ENCODE measurements around the gene KLF13.
A peak's percentile ranks its signal among the peaks of the same experiment; 100 is the strongest.

KLF13 gene

DNA sequence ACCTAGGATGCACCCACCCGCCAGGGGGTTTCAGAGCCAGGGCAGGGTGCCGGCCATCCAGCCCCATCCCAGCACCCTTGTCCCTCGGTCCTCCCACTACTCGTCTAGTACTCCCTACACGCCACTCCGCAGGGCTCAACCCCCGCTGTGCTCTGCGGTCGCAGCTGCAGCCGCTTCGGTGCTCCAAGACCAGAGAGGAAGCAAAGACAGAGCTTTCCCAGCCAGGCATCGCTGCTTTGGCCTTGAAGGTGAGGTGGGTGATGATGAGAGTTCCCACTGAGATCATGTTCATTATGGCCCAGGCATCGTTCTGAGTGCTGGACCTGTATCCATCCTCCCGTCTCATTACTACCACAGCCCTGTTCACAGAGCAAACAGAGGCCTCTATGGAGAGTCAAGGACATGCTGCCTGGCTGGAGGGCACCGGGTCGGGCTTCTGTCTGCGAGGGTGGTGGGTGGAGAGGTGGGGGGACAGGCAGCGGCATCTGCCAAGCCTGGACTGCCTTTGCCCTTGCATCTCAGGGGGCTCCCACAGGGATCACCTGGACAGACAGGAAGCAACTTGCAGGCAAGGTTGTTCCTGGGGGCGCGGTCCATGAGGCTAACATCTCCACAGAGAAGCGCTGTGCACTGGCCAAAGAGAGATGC is 66.9 kb downstream of the KLF13 start:
- no peak for TF ChIP-seq POLR2A (IDR thresholded peaks at IDR 0.05; ENCODE audit: low read depth, low read length)
- DNase-seq (ENCODE audit: insufficient read length, low spot score) (no peak), FAIRE-seq (no peak)

DNA sequence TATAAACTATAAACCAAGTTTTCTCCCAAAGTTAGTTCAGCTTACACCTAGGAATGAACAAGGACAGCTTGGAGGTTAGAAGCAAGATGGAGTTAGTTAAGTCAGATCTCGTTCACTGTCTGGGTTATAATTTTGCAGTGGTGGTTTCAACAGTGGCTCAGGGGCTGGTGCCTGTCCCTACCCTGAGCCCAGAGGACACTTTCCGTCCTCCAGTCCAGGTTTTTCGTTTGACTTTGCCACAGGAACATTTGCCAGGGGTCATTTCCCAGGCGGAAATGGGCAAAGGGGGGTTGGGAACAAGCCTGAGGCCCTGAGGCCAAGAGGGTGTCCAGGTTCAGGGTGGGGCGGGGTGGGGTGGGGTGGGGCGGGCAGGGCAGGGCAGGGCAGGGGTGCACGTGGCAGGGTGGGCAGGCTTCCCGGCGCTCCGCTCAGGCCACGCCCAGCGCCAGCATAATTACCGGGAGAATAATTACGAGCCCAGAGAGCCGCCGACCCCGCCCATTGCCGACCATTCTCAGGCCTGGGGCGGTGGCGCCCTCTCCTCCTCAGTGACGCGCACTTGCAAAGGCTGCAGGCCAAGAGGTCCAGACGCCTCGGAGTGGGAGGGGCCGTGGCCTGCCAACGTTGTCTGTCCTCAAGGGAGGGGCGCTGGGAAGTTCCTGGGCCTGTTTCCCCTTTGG is 70.4 kb downstream of the KLF13 start:
- DNase-seq (ENCODE audit: insufficient read length, low spot score) (peak; percentile 76), FAIRE-seq (no peak)
- no peak for TF ChIP-seq POLR2A (IDR thresholded peaks at IDR 0.05; ENCODE audit: low read depth, low read length)

DNA sequence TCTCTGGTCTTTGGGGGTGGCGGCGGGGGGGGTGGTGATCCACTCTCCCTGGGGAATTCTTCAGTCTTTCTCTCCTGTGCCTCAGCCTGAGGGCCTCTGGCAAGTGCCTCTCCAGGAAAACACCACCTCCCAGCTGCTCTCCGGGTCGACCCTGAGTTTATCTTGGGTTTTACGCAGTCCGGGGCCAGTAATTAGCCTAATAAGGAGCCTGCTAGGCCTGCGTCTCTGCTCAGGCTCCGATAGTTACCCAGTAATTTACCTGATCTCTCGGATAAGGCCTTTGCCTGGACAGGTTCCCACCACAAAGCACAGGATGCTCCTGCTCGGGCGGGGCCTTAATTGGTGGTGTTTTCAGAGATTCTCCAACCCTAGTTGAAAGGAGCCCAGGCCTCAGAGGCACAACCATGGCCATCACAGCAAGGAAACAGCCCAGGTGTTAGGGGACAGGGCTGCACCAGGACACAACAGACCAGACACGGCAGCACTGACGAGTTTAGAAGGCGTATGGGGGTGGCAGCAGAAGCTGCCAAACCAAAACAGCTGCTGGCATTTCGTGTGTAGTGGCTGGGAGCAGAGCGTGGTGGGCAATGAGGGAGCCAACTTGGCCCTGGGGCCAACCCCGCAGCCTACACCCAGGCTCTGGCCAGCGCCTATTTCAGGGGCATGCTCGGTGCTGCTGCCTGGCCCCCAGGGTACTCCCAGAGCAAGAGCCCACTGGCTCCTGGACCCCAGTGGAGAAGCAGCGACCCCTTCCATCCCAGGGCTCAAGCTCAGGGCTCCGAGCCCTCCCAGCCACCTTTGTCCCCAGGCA is 71.4 kb downstream of the KLF13 start:
- DNase-seq (ENCODE audit: insufficient read length, low spot score) (no peak), FAIRE-seq (no peak)
- TF ChIP-seq POLR2A (IDR thresholded peaks at IDR 0.05; ENCODE audit: low read depth, low read length), result no peak

DNA sequence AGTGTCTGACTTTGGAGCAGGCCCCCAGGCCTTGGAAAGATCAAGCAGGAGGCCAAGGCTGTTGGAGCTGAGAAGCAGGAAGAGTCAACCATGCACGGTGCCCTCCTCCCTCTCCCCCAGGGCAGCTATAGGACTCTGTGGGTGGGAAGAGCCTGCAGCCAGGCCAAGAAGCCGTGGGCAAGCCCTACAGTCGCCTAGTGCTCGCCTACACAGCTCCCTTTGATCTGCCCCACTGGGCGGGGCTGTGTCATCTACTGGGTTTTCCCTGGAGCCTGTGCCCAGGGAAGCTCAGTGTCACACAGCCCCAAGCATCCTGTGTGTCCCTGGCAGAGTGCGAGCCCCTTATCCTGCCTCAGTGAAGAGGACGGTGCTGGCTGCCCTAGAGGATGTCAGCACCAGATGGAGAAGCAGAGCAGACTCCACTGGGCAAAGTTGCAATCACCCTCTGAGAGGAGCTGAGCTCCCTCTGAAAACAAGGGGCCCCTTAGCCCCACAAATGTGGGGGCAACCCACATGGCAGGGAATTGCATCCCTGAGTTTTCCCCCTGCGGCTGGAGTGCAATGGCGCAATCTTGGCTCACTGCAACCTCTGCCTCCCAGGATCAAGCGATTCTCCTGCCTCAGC is 72.2 kb downstream of the KLF13 start:
- no peak for TF ChIP-seq POLR2A (IDR thresholded peaks at IDR 0.05; ENCODE audit: low read depth, low read length)
- no peak for FAIRE-seq

DNA sequence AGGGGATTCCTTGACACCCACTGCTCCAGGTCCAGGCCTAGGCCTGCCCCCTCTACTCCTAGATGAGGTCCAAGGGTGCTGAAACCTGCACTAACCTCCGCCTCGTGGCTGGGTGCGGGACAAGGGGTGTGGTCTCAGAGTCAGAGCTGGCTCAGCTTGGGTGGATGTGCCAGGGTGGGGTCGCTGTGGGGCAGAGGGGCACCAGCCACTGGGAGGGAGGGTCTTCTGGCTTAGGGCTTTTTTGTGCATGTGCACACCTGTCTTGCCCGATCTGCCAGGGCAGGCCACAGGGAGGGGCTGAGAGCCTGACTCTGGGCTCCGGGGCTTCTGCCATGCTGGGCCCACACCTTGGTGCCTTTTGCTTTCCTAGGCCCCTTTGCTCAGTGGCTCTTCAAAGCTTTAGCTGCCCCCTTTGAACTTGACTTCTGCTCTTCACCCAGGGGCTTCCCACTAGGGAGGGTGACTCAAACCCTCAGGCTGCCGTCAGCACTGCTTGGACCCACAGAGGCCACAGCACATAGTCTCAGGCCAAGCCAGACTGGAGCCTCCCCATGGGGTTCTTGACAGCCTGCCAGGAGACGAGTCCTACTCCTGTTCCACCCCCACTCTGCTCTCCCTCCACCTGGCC is 73.0 kb downstream of the KLF13 start:
- no peak for TF ChIP-seq POLR2A (IDR thresholded peaks at IDR 0.05; ENCODE audit: low read depth, low read length)
- FAIRE-seq (no peak), DNase-seq (ENCODE audit: insufficient read length, low spot score) (no peak)

More for the DNA sequence above, 72.2 kb downstream of the KLF13 start:
- no peak for DNase-seq (ENCODE audit: insufficient read length, low spot score)

DNA sequence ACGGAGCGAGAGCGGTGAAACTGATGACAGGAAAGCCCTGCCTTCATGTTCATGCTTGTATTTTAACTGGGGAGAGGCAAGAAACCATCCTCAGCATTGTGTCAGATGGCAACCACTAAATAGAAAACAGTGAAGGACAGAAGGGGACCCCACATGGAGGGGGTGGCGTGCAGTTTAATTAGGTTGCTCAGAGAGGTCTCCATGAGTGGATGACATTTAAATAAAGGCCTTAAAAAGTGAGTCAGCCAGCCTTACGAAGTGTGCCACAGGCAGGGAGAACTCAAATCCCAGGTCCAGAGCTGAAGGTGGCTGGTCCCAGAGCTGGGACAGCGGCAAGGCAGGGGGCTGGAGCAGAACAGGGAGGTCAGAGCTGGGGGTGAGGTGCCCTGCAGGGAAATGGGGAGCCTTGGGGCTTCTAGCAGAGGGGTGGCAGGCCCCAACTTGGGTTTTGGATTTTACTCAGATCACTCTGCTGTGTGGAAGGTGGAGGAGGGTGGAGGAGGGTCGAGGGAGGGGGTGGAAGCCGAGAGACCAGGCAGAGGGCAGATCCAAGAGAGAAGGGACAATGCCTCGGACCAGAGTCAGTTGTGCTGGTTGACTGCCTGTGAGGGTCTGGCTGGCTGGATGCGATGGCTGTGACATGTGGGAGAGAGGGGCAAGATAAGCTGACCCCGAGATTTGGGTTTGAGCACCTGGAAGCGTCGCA is 73.7 kb downstream of the KLF13 start:
- no peak for TF ChIP-seq POLR2A (IDR thresholded peaks at IDR 0.05; ENCODE audit: low read depth, low read length)
- DNase-seq (ENCODE audit: insufficient read length, low spot score) (no peak), FAIRE-seq (no peak)

DNA sequence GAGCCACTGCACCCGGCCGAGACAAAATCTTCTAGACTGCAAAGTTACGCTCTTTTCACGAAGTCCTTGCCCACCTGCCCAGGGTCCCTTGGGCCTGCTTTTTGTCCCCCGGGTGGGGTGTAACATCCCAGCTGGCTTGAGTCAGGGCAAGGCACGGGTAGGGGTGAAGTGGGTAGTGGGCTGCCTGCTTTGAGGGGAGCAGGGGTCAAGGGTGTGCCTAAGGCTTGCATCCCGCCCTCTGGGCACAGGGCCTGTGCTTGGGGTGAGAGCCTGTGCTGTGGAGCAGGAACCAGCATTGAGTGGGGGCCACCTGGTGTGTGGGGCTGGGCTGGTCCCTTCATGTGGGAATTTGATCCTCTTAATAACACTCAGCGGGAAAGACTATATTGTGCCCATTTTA is 74.6 kb downstream of the KLF13 start:
- TF ChIP-seq POLR2A (IDR thresholded peaks at IDR 0.05; ENCODE audit: low read depth, low read length), result no peak
- DNase-seq (ENCODE audit: insufficient read length, low spot score) (no peak), FAIRE-seq (no peak)

DNA sequence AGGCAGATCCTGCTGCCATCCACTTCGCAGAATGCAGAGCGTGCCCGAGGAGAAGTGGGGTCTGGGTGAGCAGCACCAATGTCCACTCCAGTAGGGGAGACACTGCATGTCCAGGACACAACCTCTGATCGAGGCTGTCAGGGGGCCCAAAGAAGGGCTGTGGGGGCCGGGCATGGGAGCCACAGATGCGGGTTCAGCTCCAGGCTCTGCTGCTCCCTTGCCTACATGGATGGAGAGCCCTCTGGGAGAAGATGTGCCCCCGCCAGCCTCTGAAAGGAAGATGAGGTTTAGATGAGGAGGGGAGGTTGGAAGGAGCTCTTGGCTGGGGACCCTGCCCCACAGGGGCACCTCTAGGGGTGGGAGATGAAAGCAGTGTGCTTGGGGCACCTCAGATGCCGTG is 75.4 kb downstream of the KLF13 start:
- TF ChIP-seq POLR2A (IDR thresholded peaks at IDR 0.05; ENCODE audit: low read depth, low read length), result no peak
- FAIRE-seq (no peak), DNase-seq (ENCODE audit: insufficient read length, low spot score) (no peak)

DNA sequence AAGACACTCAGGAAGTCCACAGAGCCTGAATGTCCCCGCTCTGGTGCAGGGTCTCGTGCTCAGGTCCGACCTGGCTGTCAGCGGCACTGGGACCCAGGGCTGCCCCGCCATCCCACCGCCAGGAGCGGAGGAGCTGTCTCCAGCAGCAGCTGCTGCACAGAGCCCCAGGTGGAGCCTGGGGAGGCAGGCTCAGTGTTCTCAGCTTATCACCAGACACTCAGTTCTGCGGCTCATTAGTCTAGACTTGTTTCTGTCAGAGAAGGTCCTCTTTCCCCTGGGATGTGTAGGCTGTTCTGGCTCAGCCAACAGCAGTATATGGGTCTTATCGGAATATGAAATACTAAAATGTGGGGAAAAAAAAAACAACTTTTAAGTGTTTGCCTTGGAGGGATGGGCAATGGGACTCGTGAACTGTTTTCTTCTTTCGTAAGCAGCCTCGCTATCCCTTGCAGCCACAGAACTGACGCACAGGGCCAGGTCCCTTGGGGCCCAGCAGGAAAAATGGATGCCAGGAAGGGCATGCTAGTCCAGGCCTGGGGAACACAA is 75.9 kb downstream of the KLF13 start:
- TF ChIP-seq POLR2A (IDR thresholded peaks at IDR 0.05; ENCODE audit: low read depth, low read length), result no peak
- FAIRE-seq (no peak), DNase-seq (ENCODE audit: insufficient read length, low spot score) (no peak)

DNA sequence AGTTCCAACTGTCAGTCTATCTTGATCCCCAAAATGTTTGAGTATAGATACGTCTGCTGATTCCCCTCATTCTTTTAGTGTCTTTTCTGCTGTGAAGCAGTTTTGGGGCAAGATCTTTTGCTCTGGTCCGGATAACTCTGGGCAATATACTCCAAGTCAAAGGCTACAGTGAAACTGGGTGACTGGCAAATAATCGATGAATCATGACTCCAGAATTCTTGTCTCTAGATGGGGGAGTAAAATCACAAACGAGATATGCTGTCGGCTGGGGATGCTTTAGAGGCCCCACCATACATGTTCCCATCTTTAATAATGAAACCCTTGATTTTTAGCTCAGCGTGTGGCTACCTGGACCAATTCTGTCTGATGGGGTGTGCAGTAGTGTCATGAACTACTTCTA is 76.5 kb downstream of the KLF13 start:
- DNase-seq (ENCODE audit: insufficient read length, low spot score) (no peak), FAIRE-seq (no peak)
- no peak for TF ChIP-seq POLR2A (IDR thresholded peaks at IDR 0.05; ENCODE audit: low read depth, low read length)

DNA sequence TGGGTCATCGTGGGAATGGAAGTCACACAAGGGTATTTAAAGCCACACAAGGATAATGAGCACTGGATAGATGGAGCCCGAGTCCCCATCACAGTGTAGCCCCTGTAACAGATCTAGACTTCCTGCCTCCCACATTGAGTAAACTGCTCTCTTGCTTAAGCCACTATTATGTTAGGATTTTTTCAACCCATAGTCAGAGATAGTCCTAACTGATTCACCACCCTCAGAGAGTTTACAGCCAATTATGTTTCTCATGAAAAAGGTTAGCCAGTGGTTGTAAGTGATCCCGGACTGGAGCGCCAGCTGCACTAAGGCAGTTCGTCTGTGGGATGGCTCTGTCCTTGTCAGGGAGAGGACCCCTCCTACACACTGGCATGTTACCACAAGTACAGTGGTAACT is 77.0 kb downstream of the KLF13 start:
- no peak for DNase-seq (ENCODE audit: insufficient read length, low spot score)
- TF ChIP-seq POLR2A (IDR thresholded peaks at IDR 0.05; ENCODE audit: low read depth, low read length), result no peak
- FAIRE-seq, result no peak

DNA sequence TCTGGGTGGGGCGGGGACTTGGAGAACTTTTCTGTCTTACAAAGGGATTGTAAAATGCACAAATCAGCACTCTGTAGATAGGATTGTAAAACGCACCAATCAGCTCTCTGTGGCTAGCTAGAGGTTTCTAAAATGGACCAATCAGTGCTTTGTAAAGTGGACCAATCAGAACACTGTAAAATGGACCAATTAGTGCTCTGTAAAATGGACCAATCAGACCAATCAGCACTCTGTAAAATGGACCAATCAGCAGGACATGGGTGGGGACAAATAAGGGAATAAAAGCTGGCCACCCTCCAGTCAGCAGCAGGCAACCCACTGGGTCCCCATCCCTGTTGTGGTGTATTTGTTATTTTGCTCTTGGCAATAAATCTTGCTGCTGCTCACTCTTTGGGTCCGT is 77.7 kb downstream of the KLF13 start:
- no peak for TF ChIP-seq POLR2A (IDR thresholded peaks at IDR 0.05; ENCODE audit: low read depth, low read length)
- FAIRE-seq (no peak), DNase-seq (ENCODE audit: insufficient read length, low spot score) (no peak)

Data from H54 (cell line).